SH-SY5Y (cell line): Measurements from ENCODE around the gene LEPROT.

Source experiments
- GATA2 ChIP-seq: IDR thresholded peaks from 2 replicates; pipeline ENCODE4 v1.6.1; 2011; ENCODE audit warnings: mild to moderate bottlenecking, low read depth, low read length
- GATA3 ChIP-seq: IDR thresholded peaks from 2 replicates; pipeline ENCODE4 v1.6.1; 2011; ENCODE audit warnings: low read depth, mild to moderate bottlenecking, low read length, moderate library complexity

GRCh38 chr1:65395887-65396612, 24.4 kb upstream of the LEPROT start:
- TF ChIP-seq GATA2 (no peak), GATA3 (no peak)
